Hepatic stellate cell (primary cell): Measurements from ENCODE around the gene NCOA5.
"Not testable (repeated sequence)": the region's sequence is repeated elsewhere in the genome, so short reads cannot be mapped to it uniquely, and the experiment has no call there.

ENCODE experiments used
- DNase-seq: peaks from one replicate; pipeline ENCODE4 v3.0.0; 2011; ENCODE audit warnings: low spot score

NCOA5 gene

DNA sequence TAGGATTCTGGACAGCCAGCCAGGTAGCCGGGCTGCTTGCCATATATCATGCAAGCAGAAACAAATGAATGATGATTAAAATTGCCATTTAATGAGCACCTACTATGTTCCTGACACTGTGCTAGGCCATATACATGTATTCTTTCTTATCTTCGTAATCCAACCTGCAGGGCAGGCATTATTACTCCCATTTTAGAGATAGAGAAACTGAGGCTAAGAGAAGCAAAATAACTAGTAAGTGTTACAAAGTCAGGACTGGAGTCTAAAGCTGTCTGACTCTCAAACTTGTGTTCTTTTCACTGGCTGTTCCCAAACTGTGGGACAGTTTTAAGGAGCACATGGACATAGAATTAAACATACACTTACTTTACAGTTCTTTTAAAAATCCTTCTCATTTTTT, 30.4 kb upstream of the NCOA5 start:
- DNase-seq = no peak

DNA sequence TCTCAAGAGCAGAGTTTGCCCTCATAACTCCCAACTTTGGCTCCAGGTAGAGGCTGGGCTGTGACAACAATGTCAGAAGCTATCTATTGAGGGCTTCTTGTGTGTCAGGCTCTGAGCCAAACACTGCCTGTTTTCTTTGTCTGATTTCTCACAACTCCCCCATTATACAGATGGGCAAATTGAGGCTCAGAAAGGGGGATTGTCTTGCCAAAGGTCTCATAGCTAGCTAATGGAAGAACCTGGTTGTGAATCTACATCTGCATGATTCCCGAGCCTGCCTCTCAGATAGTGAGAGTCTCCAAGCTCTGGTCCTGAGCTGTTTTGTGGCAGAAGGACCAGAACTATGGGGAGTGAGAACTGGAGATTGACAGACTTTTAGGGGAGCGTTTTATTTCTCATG, 29.8 kb upstream of the NCOA5 start:
- no peak for DNase-seq

DNA sequence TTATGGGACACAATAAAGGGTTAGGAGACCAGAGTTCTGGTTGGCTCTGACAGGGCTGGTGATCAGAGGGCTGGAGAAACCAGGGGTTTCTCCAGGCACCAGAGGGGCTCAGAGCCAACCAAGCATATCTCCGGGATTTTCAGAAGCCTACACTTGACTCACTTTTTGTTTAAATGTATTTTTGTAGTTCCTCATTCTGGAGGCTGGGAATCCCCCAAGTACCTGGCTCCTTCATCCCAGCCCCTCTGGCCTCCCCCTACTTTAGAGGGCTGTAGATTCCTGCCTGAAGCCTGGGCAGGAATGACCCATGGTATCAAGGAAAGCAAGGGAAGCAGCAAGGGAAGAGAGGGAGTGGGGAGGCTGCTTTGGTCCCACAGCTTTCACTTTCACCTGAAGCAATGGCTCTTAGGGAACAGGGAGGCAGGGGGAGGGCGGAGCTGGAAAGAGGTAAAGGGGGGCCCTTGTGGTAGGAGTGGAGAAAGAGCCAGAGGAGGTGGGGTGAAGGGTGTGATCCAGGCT, 29.3 kb upstream of the NCOA5 start:
- DNase-seq = no peak

DNA sequence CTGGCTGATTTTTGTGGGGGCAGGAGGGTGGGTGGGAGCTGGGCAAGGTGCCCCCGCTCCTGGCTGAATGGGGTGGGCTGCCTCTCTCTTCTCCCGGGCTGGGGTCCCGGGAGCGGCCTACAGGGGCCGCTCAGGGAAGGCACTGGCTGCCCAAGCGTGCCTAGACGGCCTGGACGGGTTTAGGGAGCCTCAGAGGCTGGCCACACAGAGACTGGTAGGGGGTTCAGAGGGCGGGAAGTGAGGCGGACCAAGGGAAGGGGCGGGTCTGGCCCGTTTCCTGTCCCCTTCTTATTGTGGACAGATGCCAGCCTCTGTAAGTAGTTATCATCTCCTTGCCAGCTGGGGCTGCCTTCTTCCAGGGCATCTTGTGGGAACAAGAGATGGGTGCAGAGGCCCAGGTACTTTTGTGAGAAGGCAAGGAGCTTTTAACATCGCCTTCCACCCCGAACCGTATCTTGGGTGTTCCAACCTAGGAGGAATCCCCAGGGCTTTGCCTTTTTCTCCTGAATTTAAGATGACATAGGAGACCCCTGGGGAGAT, 28.8 kb upstream of the NCOA5 start:
- DNase-seq = no peak

DNA sequence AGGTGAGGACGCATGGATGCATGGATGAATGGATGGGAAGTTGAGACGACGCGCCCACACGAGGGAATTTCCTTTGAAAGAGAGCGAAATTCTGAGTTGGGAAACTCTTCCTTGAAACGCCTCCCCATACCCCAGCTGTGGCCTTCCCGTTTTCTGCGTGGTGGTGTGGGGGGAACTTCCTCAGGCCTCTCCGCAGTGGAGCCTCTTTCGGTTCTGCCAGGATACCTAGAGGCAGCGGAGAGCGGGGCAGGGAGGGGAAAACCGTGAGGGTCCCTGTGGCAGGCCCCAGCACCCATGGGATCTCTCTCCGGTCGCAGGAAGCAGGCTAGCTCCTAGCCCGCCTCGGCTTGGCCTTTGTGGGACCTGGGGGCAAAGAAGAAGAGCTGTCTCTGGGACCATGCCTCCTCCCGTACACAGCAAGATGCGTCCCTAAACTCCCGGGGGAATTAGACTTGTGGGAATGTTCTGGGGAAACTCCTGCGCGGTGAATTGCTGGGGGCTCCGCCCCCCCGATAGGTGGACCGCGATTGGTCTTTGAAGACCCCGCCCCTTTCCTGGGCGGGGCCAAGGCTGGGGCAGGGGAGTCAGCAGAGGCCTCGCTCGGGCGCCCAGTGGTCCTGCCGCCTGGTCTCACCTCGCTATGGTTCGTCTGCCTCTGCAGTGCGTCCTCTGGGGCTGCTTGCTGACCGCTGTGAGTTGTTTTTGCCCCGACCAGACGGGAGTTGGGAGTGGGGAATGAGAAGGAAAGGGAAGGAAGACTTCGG, 28.1 kb upstream of the NCOA5 start, which contains the start of gene CD40:
CD40 (plus strand) TSS at position 611 of the 764 bp plus-strand sequence; CDS start at position 641, 30 bp downstream.
- DNase-seq = peak; percentile 65

DNA sequence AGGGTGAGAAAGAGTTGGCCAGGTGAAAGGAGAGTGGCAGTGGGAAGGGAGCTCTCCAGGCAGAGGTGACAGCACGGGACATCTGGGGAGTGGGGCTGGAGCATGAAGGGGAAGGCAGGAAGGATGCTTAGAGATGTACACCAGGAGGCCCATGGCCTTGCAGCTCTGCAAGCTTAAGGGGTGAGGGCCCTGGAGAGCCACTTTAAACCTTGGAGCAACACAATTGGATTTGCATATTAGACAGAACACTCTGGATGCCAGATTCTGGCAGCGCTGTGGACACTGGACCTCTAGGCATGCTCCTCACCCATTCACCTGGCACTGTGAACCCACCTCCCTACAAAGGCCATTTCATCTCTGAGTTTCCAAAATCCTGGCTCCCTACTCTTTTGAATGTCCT, 24.7 kb upstream of the NCOA5 start:
- no peak for DNase-seq

DNA sequence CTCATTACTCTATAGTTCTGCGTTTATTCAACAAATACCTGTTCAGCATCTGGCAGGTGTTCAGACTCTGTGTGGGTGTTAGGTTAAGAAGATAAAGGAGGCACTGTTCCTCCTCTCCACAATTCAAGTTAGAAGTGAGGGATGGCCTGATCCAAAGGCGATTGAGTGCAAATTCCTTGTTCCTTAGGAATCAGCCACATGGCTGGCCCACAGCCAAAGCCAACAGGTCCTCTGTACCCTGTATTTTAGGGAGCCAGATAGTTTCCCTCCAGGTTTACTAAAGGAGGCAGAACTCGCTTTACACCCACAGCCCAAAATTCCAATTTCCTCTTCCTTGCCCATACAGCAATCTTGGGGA, 23.3 kb upstream of the NCOA5 start:
- no peak for DNase-seq

DNA sequence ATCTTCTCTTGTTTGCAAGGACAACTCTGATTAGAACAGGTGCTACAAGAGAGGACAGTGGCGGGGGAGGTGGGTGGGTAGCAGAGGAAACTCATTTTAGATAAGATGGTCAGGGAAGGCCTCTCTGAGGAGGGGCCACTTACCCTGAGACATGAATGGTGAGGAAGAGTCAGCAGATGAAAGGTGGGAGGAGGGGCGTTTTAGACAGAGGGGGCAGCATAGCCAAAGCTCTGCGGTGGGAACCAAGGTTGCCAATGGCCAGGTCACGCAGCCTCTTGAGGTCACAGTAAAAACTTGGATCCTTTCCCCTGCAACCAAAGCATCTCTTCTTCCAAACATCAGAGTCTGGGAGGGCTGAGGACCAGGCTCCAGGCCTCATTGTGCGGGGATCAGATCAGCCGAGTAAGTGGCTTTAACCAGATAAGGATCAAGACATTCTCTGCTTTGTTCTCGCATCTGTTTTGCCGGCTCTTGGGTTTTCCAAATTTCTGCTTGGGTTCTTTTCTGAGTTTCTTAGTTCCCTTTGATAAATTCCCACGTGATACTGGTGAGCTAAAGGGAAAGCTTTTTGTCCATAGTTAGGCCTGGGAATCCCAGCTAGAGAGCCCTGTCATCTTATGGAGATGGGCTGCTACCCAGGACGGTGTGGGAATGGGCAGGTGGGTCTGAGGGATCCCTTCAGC, 22.8 kb upstream of the NCOA5 start:
- no peak for DNase-seq

DNA sequence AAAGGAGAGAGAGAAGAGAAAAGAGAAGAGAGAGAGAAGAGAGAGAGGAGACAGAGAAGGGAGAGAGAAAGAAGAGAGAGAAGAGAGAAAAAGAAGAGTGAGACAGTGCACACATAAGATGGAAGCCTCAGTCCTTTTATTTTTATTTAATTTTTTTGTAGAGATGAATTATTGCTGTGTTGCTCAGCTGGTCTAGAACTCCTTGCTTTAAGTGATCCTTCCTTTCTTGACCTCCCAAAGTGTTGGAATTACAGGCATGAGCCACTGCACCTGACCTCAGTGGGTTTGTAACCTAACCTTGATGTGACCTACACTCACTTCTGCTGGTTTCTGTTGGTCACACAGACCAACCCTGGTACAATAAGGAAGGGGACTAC, 22.1 kb upstream of the NCOA5 start:
- no peak for DNase-seq

DNA sequence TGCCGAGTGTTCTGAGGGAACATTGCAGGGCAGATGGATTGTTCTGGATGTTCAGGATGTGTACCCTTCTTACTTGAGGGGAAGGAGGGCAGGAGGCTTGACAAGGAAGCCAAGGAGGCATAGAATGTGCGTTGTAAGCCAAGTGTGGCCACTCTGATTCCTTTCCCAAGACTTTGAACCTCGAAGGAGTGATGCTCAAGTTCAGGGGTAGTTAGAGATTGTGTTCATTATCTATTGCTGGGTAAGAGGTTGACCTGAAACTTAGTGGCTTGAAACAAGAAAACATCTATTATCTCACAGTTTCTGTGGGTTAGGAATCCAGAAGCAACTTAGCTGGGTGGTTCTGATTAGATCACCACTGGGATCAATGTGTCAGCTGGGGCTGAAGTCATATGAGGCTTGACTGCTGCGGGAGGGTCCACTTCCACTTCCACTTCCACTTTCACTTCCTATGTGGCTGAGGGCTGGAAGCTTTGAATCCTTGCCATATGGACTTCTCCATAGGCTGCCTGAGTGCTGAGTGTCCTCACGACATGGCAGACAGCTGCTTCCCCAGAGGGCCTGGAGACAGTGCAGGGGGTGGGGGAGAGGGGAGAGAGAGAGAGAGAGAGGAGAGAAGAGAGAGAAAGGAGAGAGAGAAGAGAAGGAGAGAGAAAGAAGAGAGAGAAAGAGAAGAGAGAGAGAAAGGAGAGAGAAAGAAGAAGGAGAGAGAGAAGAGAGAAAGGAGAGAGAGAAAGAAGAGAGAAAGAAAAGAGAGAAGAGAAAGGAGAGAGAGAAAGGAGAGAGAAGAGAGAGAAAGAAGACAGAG, 21.5 kb upstream of the NCOA5 start:
- no peak for DNase-seq

DNA sequence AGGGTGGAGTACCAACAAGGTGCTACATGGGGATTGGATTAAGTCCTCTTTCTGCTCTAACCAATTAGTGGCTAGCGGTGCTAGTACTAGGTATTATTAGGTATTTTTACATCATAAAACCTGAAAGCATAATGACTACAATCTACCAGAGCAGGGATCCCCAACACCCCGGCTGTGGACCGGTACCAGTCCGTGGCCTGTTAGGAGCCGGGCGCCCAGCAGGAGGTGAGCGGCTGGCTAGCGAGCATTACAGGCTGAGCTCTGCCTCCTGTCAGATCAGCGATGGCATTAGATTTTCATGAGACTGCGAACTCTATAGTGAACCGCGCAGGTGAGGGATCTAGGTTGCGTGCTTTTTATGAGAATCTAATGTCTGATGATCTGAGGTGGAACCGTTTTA, 19.2 kb upstream of the NCOA5 start:
- DNase-seq = no peak

DNA sequence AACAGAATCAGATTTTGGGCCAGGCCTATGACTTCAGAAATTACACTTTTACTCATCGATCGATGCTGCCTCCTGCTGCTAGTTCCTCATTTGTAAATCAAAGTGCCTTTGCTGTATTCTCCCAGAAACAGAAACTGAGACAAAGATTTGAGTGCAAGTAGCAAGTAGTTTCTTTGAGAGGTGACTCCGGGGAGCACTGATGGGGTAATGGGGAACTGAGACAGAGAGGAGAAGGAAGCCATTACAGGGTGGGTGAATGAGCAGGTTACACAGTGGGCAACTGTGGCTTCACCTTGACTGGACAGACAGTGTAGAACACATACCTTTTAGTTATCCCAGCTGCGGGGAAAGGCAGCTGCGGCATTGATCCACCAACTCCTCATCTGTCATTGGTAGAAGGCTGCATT, 18.7 kb upstream of the NCOA5 start:
- no peak for DNase-seq

DNA sequence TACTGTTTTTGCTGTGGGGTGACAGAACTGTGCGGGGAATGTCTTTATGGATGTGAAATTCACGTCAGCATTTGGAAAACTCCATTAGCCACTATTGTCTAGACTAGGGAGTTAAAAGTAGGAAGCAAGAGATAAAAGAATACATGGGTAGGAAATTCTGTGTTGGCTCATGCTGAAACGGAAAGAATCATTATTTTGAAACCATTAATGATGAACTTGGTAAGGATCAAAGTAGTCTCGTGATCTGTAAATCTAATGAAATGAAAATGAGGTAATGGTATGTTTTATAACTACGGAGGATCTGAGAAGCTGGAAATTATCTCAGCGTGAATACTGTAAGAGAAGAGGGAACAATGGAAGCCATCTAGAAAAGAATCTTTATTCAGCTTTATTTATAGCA, 17.3 kb upstream of the NCOA5 start:
- no peak for DNase-seq

DNA sequence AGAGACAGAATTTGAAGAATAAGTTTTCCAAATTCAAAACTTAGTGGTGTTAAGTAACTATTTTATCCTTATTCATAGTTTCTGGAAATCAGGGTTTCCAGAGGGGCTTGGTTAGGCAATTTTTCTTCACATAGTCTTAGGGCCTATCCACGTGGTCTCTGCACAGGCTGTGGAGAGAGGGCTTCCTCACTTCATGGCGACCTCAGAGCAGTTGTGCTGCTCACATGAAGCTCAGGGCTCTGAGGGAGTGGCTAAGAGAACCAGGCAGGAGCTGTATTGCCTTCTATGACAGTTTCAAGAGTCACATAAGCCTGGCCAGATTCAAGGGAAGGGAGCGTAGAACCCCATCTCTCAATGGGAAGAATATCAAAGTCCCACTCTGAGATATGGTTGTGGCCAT, 14.5 kb upstream of the NCOA5 start:
- DNase-seq = no peak

DNA sequence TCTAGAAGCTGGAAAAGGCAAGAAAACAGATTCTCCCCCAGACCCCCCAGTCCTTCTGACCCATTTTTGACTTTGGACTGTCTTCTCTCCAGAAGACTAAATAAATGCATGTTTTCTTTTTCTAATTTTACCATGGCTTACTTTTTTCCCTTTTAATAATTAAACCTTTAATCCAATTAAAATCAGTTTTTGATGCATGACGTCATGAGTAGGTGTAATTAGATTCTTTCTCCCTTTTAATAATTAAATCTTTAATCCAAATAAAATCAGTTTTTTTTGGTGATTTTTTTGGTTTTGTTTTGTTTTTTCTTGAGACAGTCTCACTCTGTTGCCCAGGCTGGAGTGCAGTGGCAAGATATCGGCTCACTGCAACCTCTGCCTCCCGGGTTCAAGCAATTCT, 13.2 kb upstream of the NCOA5 start:
- DNase-seq = no peak

DNA sequence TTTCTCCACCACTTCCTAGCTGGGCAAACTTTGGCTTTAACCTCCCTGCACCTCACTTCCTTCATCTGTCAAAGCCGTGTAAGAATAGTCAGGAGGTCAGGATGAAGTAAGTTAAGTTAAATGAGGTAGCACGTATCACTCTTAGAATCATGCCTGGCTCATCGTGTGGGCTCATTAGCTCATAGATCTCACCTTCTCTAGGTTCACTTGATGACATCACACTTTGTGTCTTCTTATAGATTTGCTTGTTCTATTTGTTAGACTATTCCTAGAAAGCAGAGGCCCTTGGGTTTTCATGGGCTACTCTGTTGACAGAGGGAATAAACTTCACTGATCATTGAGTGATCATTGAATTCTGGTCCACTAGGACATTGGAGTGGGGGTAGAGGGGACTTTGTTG, 12.2 kb upstream of the NCOA5 start:
- DNase-seq = no peak

DNA sequence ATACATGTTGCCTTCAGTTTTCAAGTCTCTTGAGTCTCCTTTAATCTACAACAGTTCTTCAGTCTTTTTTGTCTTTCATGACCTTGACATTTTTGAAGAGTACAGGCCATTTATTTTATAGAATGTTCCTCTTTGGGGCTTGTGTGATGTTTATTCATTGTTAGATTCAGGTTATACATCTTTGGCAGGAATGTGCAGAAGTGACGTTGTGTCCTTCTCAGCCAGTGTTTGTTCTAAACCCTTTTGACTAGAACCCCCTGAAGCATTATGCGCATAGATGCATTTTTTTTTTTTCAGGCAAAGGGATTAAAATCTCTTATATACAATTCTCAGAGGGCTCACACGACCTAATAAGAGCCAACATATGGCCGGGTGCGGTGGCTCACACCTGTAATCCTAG, 11.2 kb upstream of the NCOA5 start:
- no peak for DNase-seq

DNA sequence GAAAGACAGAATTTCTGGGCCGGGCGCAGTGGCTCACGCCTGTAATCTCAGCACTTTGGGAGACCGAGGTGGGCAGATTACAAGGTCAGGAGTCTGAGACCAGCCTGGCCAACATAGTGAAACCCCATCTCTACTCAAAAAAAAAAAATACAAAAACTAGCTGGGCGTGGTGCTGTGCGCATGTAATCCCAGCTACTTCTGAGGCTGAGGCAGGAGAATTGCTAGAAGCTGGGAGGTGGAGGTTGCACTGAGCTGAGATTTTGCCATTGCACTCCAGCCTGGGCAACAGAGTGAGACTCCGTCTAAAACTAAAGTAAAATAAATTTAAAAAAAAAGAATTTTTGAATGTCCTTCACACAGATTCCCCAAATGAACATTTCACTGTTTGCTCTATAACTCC, 10.7 kb upstream of the NCOA5 start:
- not testable (repeated sequence) for DNase-seq

DNA sequence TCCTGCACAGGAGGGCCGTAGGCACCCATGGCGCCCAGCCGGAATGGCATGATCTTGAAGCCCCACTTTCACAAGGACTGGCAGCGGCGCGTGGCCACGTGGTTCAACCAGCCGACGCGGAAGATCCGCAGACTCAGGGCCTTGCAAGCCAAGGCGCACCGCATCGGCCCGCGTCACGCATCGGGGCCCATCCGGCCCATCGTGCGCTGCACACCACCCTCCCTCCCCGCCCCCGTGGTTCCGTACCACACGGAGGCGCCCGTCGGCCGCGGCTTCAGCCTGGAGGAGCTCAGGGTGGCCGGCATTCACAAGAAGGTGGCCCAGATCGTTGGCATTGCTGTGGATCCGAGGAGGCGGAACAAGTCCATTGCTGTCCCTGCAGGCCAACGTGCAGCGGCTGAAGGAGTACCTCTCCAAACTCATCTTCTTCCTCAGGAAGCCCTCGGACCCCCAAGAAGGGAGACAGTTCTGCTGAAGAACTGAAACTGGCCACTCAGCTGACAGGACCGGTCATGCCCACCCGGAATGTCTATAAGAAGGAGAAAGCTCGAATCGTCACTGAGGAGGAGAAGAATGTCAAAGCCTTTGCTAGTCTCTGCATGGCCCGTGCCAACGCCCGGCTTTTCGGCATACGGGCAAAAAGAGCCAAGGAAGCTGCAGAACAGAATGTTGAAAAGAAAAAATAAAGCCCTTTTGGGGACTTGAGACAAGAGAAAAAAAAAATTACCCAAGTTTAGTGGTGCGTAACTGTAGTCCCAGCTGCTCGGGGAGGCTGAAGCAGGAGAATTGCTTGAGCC, 9.9 kb upstream of the NCOA5 start:
- DNase-seq = no peak

DNA sequence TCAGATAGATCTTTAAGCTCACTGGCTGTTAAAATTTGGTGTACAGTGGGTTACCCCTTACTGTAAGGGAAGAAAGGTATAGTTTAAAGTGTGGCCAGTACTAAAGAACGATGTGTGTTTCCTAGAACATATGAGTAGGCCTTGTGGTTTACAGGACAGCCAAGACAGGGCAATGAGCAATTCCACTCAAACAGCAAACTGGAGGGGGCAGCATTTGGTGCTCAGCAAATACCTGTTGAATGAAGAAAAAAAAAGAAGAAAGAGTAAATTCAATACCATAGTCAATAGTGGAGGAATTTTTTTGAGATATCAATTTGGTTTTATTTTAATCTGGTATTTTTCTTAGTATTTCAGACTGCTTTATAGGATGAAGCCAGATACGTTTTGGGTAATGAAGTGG, 3.8 kb upstream of the NCOA5 start:
- DNase-seq = no peak

DNA sequence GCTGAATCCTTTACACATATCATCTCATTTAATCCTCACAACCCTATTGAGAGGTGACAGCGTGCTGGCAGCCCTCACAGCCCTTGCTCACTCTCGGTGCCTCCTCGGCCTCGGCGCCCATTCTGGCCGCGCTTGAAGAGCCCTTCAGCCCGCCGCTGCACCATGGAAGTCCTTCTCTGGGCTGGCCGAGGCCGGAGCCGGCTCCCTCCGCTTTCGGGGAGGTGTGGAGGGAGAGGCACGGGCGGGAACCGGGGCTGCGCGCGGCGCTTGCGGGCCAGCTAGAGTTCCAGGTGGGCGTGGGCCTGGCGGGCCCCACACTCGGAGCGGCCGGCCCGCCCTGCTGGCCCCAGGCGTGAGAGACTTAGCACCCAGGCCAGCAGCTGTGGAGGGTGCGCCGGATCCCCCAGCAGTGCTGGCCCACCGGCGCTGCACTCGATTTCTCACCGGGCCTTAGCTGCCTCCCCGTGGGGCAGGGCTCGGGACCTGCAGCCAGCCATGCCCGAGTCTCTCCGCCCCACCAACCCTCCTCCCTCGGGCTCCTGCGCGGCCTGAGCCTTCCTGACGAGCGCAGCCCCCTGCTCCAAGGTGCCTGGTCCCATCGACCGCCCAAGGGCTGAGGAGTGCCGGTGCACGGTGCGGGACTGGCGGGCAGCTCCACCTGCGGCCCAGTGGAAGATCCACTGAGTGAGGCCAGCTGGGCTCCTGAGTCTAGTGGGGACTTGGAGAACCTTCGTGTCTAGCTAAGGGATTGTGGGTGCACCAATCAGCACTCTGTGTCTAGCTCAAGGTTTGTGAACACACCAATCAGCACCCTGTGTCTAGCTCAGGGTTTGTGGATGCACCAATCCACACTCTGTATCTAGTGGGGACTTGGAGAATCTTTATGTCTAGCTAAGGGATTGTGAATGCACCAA, 2.1 kb upstream of the NCOA5 start:
- not testable (repeated sequence) for DNase-seq
